GM12878 (cell line): Measurements from ENCODE around the gene C16orf78. TPM values are rescaled to one million over a fixed set of nuclear protein-coding genes. Genes with fewer than 3 reads are reported as not detected.

Source experiments
- ATAC-seq: fragments of 200-7000 bp; cut with Tn5 transposase; 3 replicates; pipeline ENCODE4 v1.9.1; 2020; ENCODE audit warnings: mild to moderate bottlenecking, moderate library complexity
- BruUV-seq: library from RNA; stranded (reverse); fragments of 400-500 nt; replicated peaks from 2 replicates; lab custom pipeline; 2021; lab: Mats Ljungman, UMichigan
- CTCF ChIA-PET: fragments of 300-600 bp; sonication (Branson Sonifier 250); formaldehyde crosslinking; extraction: SDS; loops from one replicate; lab custom pipeline; 2021; ENCODE audit warnings: inconsistent platforms; lab: Yijun Ruan, JAX
- POLR2A ChIA-PET: fragments of 350-600 bp; formaldehyde crosslinking; extraction: SDS; loops from one replicate; lab custom pipeline; 2021; ENCODE audit warnings: inconsistent platforms; lab: Charles Lee
- RAD21 ChIA-PET: fragments of 300-600 bp; sonication (Branson Sonifier 250); formaldehyde crosslinking; loops from one replicate; lab custom pipeline; 2023; ENCODE audit warnings: antibody characterized with exemption; ENCODE audit not compliant: unreplicated experiment; lab: Charles Lee
- SMC1A ChIA-PET: fragments of 300-600 bp; sonication (Branson Sonifier 250); formaldehyde crosslinking; loops from one replicate; lab custom pipeline; 2023; ENCODE audit not compliant: unreplicated experiment, uncharacterized antibody; lab: Charles Lee
- DNase-seq: peaks from one replicate; pipeline ENCODE4 v3.0.0-alpha.2; 2011; ENCODE audit warnings: low read depth, low spot score
- FAIRE-seq: peaks from 3 replicates; lab custom pipeline; 2011; peaks lifted over from hg19 to GRCh38; lab: Jason Lieb, UNC
- H2AFZ ChIP-seq: 2 replicates; pipeline ENCODE4 v1.6.0; 2011; ENCODE audit warnings: low read depth, low read length, control low read depth; ENCODE audit not compliant: control insufficient read depth
- H3K27ac ChIP-seq: 2 replicates; pipeline ENCODE4 v1.5.1; 2011; ENCODE audit warnings: control low read depth; ENCODE audit not compliant: control insufficient read depth, insufficient read depth
- H3K27me3 ChIP-seq, 2 experiments: replicated peaks in 1 of 2; 2 replicates each; pipeline versions ENCODE4 v1.6.0 to v1.6.1; 2011; ENCODE audit warnings: low read length in 1 of 2; ENCODE audit not compliant: control insufficient read depth in 2 of 2, insufficient read depth in 2 of 2
- H3K36me3 ChIP-seq, 2 experiments: 2 replicates each; pipeline ENCODE4 v1.5.1; 2011; ENCODE audit warnings: low read length in 1 of 2; ENCODE audit not compliant: control insufficient read depth in 2 of 2, insufficient read depth in 2 of 2
- H3K4me1 ChIP-seq: 2 replicates; pipeline ENCODE4 v1.6.1; 2011; ENCODE audit warnings: mild to moderate bottlenecking, low read length, moderate library complexity, mixed read lengths; ENCODE audit not compliant: control insufficient read depth, insufficient read depth
- H3K4me2 ChIP-seq: 2 replicates; pipeline ENCODE4 v1.6.0; 2011; ENCODE audit warnings: control low read depth; ENCODE audit not compliant: control insufficient read depth, insufficient read depth
- H3K4me3 ChIP-seq: fragments of 200-600 bp; sonication (generic); 2 replicates; pipeline ENCODE4 v1.5.1; 2016
- H3K79me2 ChIP-seq: 2 replicates; pipeline ENCODE4 v1.6.0; 2011; ENCODE audit warnings: low read length; ENCODE audit not compliant: control insufficient read depth, insufficient read depth
- H3K9ac ChIP-seq: 2 replicates; pipeline ENCODE4 v1.8.0; 2011; ENCODE audit warnings: low read length, control low read depth, mixed read lengths; ENCODE audit not compliant: control insufficient read depth, insufficient read depth
- H3K9me3 ChIP-seq: replicated peaks from 3 replicates; pipeline ENCODE4 v1.5.1; 2011; ENCODE audit warnings: mild to moderate bottlenecking, low read length; ENCODE audit not compliant: control insufficient read depth, insufficient read depth
- H4K20me1 ChIP-seq: 2 replicates; pipeline ENCODE4 v1.6.0; 2011; ENCODE audit not compliant: control insufficient read depth, insufficient read depth
- ATF3 ChIP-seq: IDR thresholded peaks from 2 replicates; pipeline ENCODE4 v1.6.1; 2011; ENCODE audit warnings: low read depth, mild to moderate bottlenecking, low read length, moderate library complexity, borderline replicate concordance; ENCODE audit errors: extremely low read depth
- CEBPB ChIP-seq, 2 experiments: fragments of 150-350 bp in 1 of 2; IDR thresholded peaks; 2 replicates each; pipeline ENCODE4 v1.6.1; 2012 to 2014; ENCODE audit warnings: low read depth in 2 of 2, low read length in 2 of 2, borderline replicate concordance in 1 of 2, inconsistent platforms in 1 of 2
- NFYA ChIP-seq: IDR thresholded peaks from 2 replicates; pipeline ENCODE4 v1.6.1; 2011; ENCODE audit warnings: low read depth, mild to moderate bottlenecking, low read length, improper control_type of control experiment, borderline replicate concordance
- PML ChIP-seq: IDR thresholded peaks from 2 replicates; pipeline ENCODE4 v1.6.1; 2012; ENCODE audit warnings: low read length, inconsistent platforms
- REST ChIP-seq: IDR thresholded peaks from 2 replicates; pipeline ENCODE4 v1.6.1; 2012; ENCODE audit warnings: mild to moderate bottlenecking, low read depth, low read length
- SP1 ChIP-seq: IDR thresholded peaks from one replicate; pipeline ENCODE4 v1.6.1; 2011; ENCODE audit warnings: low read depth, low read length
- STAT3 ChIP-seq: IDR thresholded peaks from 2 replicates; pipeline ENCODE4 v1.6.1; 2011; ENCODE audit warnings: low read depth, low read length, improper control_type of control experiment
- WGBS: methylation state at CpG from one replicate; pipeline ENCODE4 v1.1.6; 2016; ENCODE audit warnings: low lambda C conversion rate; ENCODE audit not compliant: insufficient replicate concordance, insufficient coverage; ENCODE audit errors: missing lambda C conversion rate; 5-methylcytosine and 5-hydroxymethylcytosine counted together
- in situ Hi-C: fragments of 300-500 bp; cut with MboI; formaldehyde crosslinking; loops from 9 replicates; pipeline ENCODE4 v1.14.3; 2018; ENCODE audit warnings: mixed read lengths
- intact Hi-C: fragments of 100-400 bp; cut with micrococcal nuclease; formaldehyde crosslinking; loops from one replicate; pipeline ENCODE4 v1.14.2; 2022; ENCODE audit not compliant: unreplicated experiment
- polyA plus RNA-seq, 11 experiments: library from polyadenylated mRNA; depleted of rRNA in 4 of 11; unstranded in 6 of 11; stranded (reverse) in 5 of 11; fragments of >200 nt; fragmentation: Nextera tagmentation in 4 of 11; fragmentation: Illumina TruSeq in 1 of 11; extraction: Ambion mirVana in 4 of 11; extraction: Trizol in 1 of 11; gene quantifications; 1 replicate in 1 of 11; 2 replicates in 10 of 11; pipeline versions ENCODE4 v1.2.1 to v1.2.3, GENCODE V29; 2011 to 2016; ENCODE audit warnings: inconsistent platforms in 2 of 11, missing spikeins in 2 of 11, low read depth in 1 of 11
- total RNA-seq, 4 experiments: library from RNA; depleted of rRNA in 3 of 4; stranded (reverse); fragments of >200 nt in 3 of 4; fragmentation: Illumina TruSeq in 1 of 4; extraction: Trizol in 1 of 4; gene quantifications; 2 replicates each; pipeline versions ENCODE4 v1.2.1 to v1.2.3, GENCODE V29; 2013 to 2021

C16orf78 gene
- total and polyA plus RNA-seq, 10 of the 15 experiments (the other 5 are each of a cell fraction or from before 2014, with no cell fraction given), result not detected

GRCh38 chr16:49419862-49420261 lies 46.3 kb downstream of the C16orf78 start:
- DNase-seq (no peak), FAIRE-seq (no peak), ATAC-seq (no peak)
- H3K79me2 ChIP-seq, result no peaks in the 10 kb centered on the region
- ChIA-PET CTCF (no interaction called here), SMC1A (no interaction called here), POLR2A (no interaction called here), RAD21 (no interaction called here)
- no peak for TF ChIP-seq ATF3
- TF ChIP-seq PML, result no peak
- TF ChIP-seq STAT3, result no peak
- no peak for TF ChIP-seq CEBPB (IDR thresholded peaks at IDR 0.05; ENCODE audit: borderline replicate concordance in 1 of 2, low read depth in 2 of 2, low read length in 2 of 2)
- TF ChIP-seq NFYA, result no peak
- no peaks in the 10 kb centered on the region for H3K9me3 ChIP-seq
- no peak overlapping the region for H3K4me2 ChIP-seq
- peaks cover 1 to 4% of the 10 kb centered on the region in 2 experiments; a peak in 3 of 4 replicates for H3K27me3 ChIP-seq
- H3K4me1 ChIP-seq, result no peaks in the 10 kb centered on the region
- 5% methylated on average over 3 of the region's 3 CpGs for WGBS
- intact Hi-C loops, result no loop called here
- no peaks in the 10 kb centered on the region; a peak in 1 of 4 replicates for H3K36me3 ChIP-seq
- in situ Hi-C loops, result loop anchor here (10.0 kb wide), 1 partner anchor 175 kb away; no protein-coding TSS in a partner anchor
- BruUV-seq, result no TSS peak
- H3K27ac ChIP-seq, result no peak overlapping the region
- no peak overlapping the region for H3K9ac ChIP-seq
- H4K20me1 ChIP-seq, result no peaks in the 10 kb centered on the region
- H3K4me3 ChIP-seq, result no peak overlapping the region
- no peak overlapping the region for H2AFZ ChIP-seq

GRCh38 chr16:49422896-49423295 lies 49.3 kb downstream of the C16orf78 start:
- no peak overlapping the region for H2AFZ ChIP-seq
- no peak for DNase-seq
- H3K4me1 ChIP-seq, result no peaks in the 10 kb centered on the region
- ChIA-PET CTCF (no interaction called here), RAD21 (no interaction called here), POLR2A (no interaction called here), SMC1A (no interaction called here)
- H3K27me3 ChIP-seq, result peaks cover 1 to 4% of the 10 kb centered on the region in 2 experiments; a peak in 3 of 4 replicates
- 3% methylated on average over 5 of the region's 5 CpGs for WGBS
- no peak overlapping the region for H3K9ac ChIP-seq
- no peak overlapping the region for H3K4me2 ChIP-seq
- in situ Hi-C loops, result no loop called here
- no peaks in the 10 kb centered on the region for H3K79me2 ChIP-seq
- H3K36me3 ChIP-seq, result no peaks in the 10 kb centered on the region; a peak in 1 of 4 replicates
- no peak overlapping the region for H3K4me3 ChIP-seq
- no TSS peak for BruUV-seq
- TF ChIP-seq SP1 (no peak), REST (peak; percentile 49; the same call in 1 of the 2 replicates)
- H3K9me3 ChIP-seq, result no peaks in the 10 kb centered on the region
- no peak for ATAC-seq
- H4K20me1 ChIP-seq, result no peaks in the 10 kb centered on the region
- H3K27ac ChIP-seq, result no peak overlapping the region
- no peak for FAIRE-seq
- intact Hi-C loops, result no loop called here
